GM04503 (cell line): ENCODE measurements around the gene SHISA6.
"Not testable (repeated sequence)": the region's sequence is repeated elsewhere in the genome, so short reads cannot be mapped to it uniquely, and the experiment has no call there.

Source experiments
- DNase-seq: peaks from one replicate; pipeline ENCODE4 v3.0.0-alpha.2; 2012; ENCODE audit warnings: low read depth

SHISA6 gene

GRCh38 chr17:11267999-11268575 is 27.1 kb downstream of the SHISA6 start:
- DNase-seq = no peak

- no peak for DNase-seq
These were observed 28.2 kb downstream of the SHISA6 start for GRCh38 chr17:11269210-11269609.

- DNase-seq = no peak
These were observed 31.2 kb downstream of the SHISA6 start for GRCh38 chr17:11272191-11272590.

- DNase-seq = no peak
These were observed 32.6 kb downstream of the SHISA6 start for GRCh38 chr17:11273596-11273995.

- no peak for DNase-seq
These were observed 33.1 kb downstream of the SHISA6 start for GRCh38 chr17:11274106-11274505.

GRCh38 chr17:11276486-11276885 is 35.5 kb downstream of the SHISA6 start:
- no peak for DNase-seq

- no peak for DNase-seq
These were observed 37.4 kb downstream of the SHISA6 start for GRCh38 chr17:11278186-11278991.

GRCh38 chr17:11278992-11279270 is 37.9 kb downstream of the SHISA6 start:
- DNase-seq = no peak

GRCh38 chr17:11279776-11280344 is 38.8 kb downstream of the SHISA6 start:
- no peak for DNase-seq

GRCh38 chr17:11282586-11282985 is 41.6 kb downstream of the SHISA6 start:
- no peak for DNase-seq

- DNase-seq = no peak
These were observed 43.8 kb downstream of the SHISA6 start for GRCh38 chr17:11284811-11285210.

- DNase-seq = no peak
These were observed 44.9 kb downstream of the SHISA6 start for GRCh38 chr17:11285946-11286345.

- DNase-seq = no peak
These were observed 46.8 kb downstream of the SHISA6 start for GRCh38 chr17:11287791-11288190.

GRCh38 chr17:11290814-11291213 is 49.8 kb downstream of the SHISA6 start:
- DNase-seq = no peak

- no peak for DNase-seq
These were observed 51.5 kb downstream of the SHISA6 start for GRCh38 chr17:11292491-11292890.

GRCh38 chr17:11293480-11293879 is 52.5 kb downstream of the SHISA6 start:
- no peak for DNase-seq

GRCh38 chr17:11294826-11295225 is 53.8 kb downstream of the SHISA6 start:
- DNase-seq = no peak

GRCh38 chr17:11296994-11297393 is 56.0 kb downstream of the SHISA6 start:
- no peak for DNase-seq

- DNase-seq = no peak
These were observed 57.4 kb downstream of the SHISA6 start for GRCh38 chr17:11298401-11298800.

GRCh38 chr17:11300201-11300600 is 59.2 kb downstream of the SHISA6 start:
- no peak for DNase-seq

GRCh38 chr17:11300738-11301137 is 59.7 kb downstream of the SHISA6 start:
- DNase-seq = no peak

GRCh38 chr17:11301874-11302273 is 60.9 kb downstream of the SHISA6 start:
- DNase-seq = not testable (repeated sequence)

- no peak for DNase-seq
These were observed 61.6 kb downstream of the SHISA6 start for GRCh38 chr17:11302401-11303186.
